Epithelial cell of proximal tubule (primary cell): ENCODE data around the gene NT5C1B. TPM values are rescaled to one million over a fixed set of nuclear protein-coding genes. Genes with fewer than 3 reads are reported as not detected.

ENCODE experiments used
- DNase-seq: peaks from one replicate; pipeline ENCODE4 v3.0.0-alpha.2; 2011; ENCODE audit warnings: low read depth
- H3K4me3 ChIP-seq: 2 replicates; pipeline ENCODE4 v1.5.1; 2011; ENCODE audit warnings: low read depth, mild to moderate bottlenecking, low read length
- total RNA-seq: library from RNA; depleted of rRNA; stranded (reverse); fragments of >200 nt; gene quantifications from 2 replicates; pipeline ENCODE4 v1.2.3, GENCODE V29; 2015
- TF ChIP-seq, protein P1 (sequence below): conservative IDR thresholded peaks from 2 replicates; pipeline ENCODE4 v1.5.1; 2012; ENCODE audit warnings: low read depth, mild to moderate bottlenecking, low read length

Gene NT5C1B
- total RNA-seq, 1 donor from 2014 or later, result not detected

- no peak for DNase-seq
- TF ChIP-seq, protein P1, sequence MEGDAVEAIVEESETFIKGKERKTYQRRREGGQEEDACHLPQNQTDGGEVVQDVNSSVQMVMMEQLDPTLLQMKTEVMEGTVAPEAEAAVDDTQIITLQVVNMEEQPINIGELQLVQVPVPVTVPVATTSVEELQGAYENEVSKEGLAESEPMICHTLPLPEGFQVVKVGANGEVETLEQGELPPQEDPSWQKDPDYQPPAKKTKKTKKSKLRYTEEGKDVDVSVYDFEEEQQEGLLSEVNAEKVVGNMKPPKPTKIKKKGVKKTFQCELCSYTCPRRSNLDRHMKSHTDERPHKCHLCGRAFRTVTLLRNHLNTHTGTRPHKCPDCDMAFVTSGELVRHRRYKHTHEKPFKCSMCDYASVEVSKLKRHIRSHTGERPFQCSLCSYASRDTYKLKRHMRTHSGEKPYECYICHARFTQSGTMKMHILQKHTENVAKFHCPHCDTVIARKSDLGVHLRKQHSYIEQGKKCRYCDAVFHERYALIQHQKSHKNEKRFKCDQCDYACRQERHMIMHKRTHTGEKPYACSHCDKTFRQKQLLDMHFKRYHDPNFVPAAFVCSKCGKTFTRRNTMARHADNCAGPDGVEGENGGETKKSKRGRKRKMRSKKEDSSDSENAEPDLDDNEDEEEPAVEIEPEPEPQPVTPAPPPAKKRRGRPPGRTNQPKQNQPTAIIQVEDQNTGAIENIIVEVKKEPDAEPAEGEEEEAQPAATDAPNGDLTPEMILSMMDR, result no peak
- no peak overlapping the region for H3K4me3 ChIP-seq
These were observed 36.9 kb upstream of the NT5C1B start for GRCh38 chr2:18626256-18626668.

- TF ChIP-seq, protein P1, result no peak
- no peak overlapping the region for H3K4me3 ChIP-seq
- no peak for DNase-seq
These were observed 36.2 kb upstream of the NT5C1B start for GRCh38 chr2:18625563-18625962.

GRCh38 chr2:18623782-18624181 lies 34.4 kb upstream of the NT5C1B start:
- no peak for DNase-seq
- TF ChIP-seq, protein P1, result no peak
- H3K4me3 ChIP-seq, result no peak overlapping the region

DNA sequence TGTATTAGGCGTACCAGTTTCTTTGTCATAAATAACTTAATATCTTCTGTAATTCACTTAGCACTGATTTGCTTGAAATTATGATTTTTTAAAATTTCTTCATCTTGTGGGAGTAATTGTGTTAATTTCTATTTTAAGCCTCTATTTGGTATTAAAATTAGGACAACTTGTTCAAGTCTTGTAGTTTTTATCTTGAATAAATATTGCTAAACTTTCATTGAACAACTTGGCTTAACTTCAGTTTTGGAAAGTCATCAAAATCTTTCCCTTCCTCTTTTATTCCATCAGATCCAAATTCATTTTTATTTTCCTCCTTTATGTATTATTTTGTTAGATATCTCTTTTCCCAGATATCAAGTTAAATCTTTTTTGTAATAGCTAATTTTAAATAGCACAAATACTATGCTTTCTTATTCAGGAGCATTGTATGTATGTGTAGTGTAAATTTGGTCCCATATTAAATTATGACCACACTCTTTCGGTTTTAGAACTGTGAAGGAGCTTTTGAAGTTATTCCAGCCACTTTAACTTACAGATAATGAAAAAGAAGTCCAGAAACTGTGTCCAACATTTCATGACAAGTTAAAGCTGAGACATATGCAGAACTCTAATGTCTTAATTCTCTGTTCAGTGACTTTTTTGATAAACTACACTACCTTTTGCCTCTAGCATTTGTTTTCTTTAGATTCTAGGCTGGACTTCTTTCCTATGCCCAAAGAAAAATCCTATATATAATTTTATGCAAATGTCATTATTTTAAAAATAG lies 31.7 kb upstream of the NT5C1B start:
- TF ChIP-seq, protein P1, result no peak

DNA sequence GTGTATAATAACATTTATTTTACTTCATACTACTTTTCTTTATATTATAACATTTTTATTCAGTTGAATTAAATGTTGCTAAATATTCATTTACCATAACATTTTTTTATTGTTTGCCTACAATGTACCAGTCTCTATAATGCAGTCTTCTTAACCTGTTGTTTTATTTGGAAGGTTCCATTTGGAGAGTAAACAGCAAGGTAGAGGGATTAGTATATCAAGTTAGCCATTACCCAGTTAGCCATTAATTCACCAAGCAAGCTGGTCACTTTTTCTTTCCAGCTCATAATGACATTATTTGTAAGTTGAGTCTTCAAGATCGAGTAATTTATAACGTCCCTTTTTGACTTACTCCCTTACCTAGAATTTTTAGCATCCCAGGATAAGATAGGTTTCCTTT lies 29.7 kb upstream of the NT5C1B start:
- TF ChIP-seq, protein P1, result no peak
- H3K4me3 ChIP-seq, result no peak overlapping the region
- DNase-seq, result no peak

More for the DNA sequence above, 31.7 kb upstream of the NT5C1B start:
- H3K4me3 ChIP-seq, result no peak overlapping the region
- no peak for DNase-seq

DNA sequence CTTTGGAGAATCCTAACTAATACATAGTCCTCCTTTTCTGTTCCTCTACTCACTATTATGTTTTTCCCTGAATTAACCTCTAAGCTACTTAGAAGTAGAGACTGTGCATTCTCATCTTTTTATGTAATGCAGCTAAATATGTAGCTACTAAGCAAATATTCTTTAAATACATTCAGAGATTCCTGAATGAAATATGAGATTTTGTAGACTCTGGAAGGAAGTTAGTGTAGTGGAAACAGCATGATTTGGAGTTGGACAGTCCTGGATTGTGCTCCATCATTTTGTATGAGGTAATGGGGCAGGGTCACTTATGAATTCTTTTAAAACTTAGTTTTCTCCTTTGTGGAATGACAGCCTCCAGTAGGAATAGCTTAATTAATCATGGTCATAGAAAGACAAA lies 24.7 kb upstream of the NT5C1B start:
- TF ChIP-seq, protein P1, result no peak
- no peak overlapping the region for H3K4me3 ChIP-seq
- no peak for DNase-seq

DNA sequence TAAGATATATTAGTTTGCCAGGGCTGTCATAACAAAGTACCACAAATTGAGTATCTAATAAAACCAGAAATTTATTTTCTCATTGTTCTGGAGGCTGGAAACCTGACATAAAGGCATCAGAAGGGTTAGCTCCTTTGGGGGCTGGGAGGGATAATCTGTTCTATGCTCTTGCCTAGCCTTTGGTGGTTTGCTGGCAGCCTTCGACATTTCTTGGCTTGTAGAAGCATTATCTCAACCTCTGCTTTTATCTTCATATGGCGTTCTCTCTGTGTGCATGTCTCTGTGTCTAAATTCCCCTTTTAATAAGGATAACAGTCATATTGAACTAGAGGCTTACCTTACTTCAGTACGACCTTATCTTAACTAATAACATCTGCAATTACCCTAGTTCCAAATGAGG lies 22.8 kb upstream of the NT5C1B start:
- DNase-seq, result no peak
- H3K4me3 ChIP-seq, result no peak overlapping the region
- TF ChIP-seq, protein P1, result no peak
